ENCODE data around the gene RAD9A.

The RAD9A gene

GRCh38 chr11:67405196-67405567, 13.4 kb downstream of the RAD9A start:
- peaks cover 22% of the 10 kb centered on the region for H3K4me1 ChIP-seq (ENCODE audit: control insufficient read depth, insufficient read depth, low read length)
- no peaks in the 10 kb centered on the region for H3K9me3 ChIP-seq (ENCODE audit: control insufficient read depth, low read length)
- H3K36me3 ChIP-seq (ENCODE audit: control insufficient read depth, insufficient read depth, low read length): no peaks in the 10 kb centered on the region
- H3K27me3 ChIP-seq (ENCODE audit: control insufficient read depth, insufficient read depth, low read length): peaks cover 3% of the 10 kb centered on the region
- no peak overlapping the region for H3K4me3 ChIP-seq (ENCODE audit: low read length)
- no peak overlapping the region for H3K9ac ChIP-seq (ENCODE audit: low read length)

- Histone ChIP-seq H3K27me3 (ENCODE audit: control insufficient read depth, insufficient read depth, low read length) (peaks cover 7% of the 10 kb centered on the region), H3K9ac (ENCODE audit: low read length) (no peak overlapping the region), H3K36me3 (ENCODE audit: control insufficient read depth, insufficient read depth, low read length) (no peaks in the 10 kb centered on the region), H3K9me3 (ENCODE audit: control insufficient read depth, low read length) (no peaks in the 10 kb centered on the region), H3K4me3 (ENCODE audit: low read length) (no peak overlapping the region), H3K4me1 (ENCODE audit: control insufficient read depth, insufficient read depth, low read length) (peaks cover 21% of the 10 kb centered on the region)
Measured at GRCh38 chr11:67405688-67406339, 14.0 kb downstream of the RAD9A start.

GRCh38 chr11:67406420-67406968, 14.7 kb downstream of the RAD9A start:
- H3K27me3 ChIP-seq (ENCODE audit: control insufficient read depth, insufficient read depth, low read length): peaks cover 13% of the 10 kb centered on the region
- peaks cover 26% of the 10 kb centered on the region for H3K4me1 ChIP-seq (ENCODE audit: control insufficient read depth, insufficient read depth, low read length)
- H3K4me3 ChIP-seq (ENCODE audit: low read length): no peak overlapping the region
- H3K9ac ChIP-seq (ENCODE audit: low read length): no peak overlapping the region
- no peaks in the 10 kb centered on the region for H3K9me3 ChIP-seq (ENCODE audit: control insufficient read depth, low read length)
- no peaks in the 10 kb centered on the region for H3K36me3 ChIP-seq (ENCODE audit: control insufficient read depth, insufficient read depth, low read length)

GRCh38 chr11:67406969-67407687, 15.3 kb downstream of the RAD9A start:
- Histone ChIP-seq H3K4me3 (ENCODE audit: low read length) (no peak overlapping the region), H3K9me3 (ENCODE audit: control insufficient read depth, low read length) (no peaks in the 10 kb centered on the region), H3K36me3 (ENCODE audit: control insufficient read depth, insufficient read depth, low read length) (no peaks in the 10 kb centered on the region), H3K27me3 (ENCODE audit: control insufficient read depth, insufficient read depth, low read length) (peaks cover 13% of the 10 kb centered on the region), H3K9ac (ENCODE audit: low read length) (no peak overlapping the region), H3K4me1 (ENCODE audit: control insufficient read depth, insufficient read depth, low read length) (peaks cover 26% of the 10 kb centered on the region)

- no peak overlapping the region for H3K4me3 ChIP-seq (ENCODE audit: low read length)
- no peaks in the 10 kb centered on the region for H3K36me3 ChIP-seq (ENCODE audit: control insufficient read depth, insufficient read depth, low read length)
- H3K9ac ChIP-seq (ENCODE audit: low read length): no peak overlapping the region
- H3K9me3 ChIP-seq (ENCODE audit: control insufficient read depth, low read length): no peaks in the 10 kb centered on the region
- H3K27me3 ChIP-seq (ENCODE audit: control insufficient read depth, insufficient read depth, low read length): peaks cover 13% of the 10 kb centered on the region
- peaks cover 23% of the 10 kb centered on the region for H3K4me1 ChIP-seq (ENCODE audit: control insufficient read depth, insufficient read depth, low read length)
Measured at GRCh38 chr11:67407688-67408163, 15.9 kb downstream of the RAD9A start.

GRCh38 chr11:67408437-67409200, 16.8 kb downstream of the RAD9A start:
- Histone ChIP-seq H3K4me1 (ENCODE audit: control insufficient read depth, insufficient read depth, low read length) (peaks cover 27% of the 10 kb centered on the region), H3K9me3 (ENCODE audit: control insufficient read depth, low read length) (no peaks in the 10 kb centered on the region), H3K27me3 (ENCODE audit: control insufficient read depth, insufficient read depth, low read length) (peaks cover 13% of the 10 kb centered on the region), H3K4me3 (ENCODE audit: low read length) (no peak overlapping the region), H3K36me3 (ENCODE audit: control insufficient read depth, insufficient read depth, low read length) (no peaks in the 10 kb centered on the region), H3K9ac (ENCODE audit: low read length) (no peak overlapping the region)

GRCh38 chr11:67409261-67409666, 17.5 kb downstream of the RAD9A start:
- Histone ChIP-seq H3K4me1 (ENCODE audit: control insufficient read depth, insufficient read depth, low read length) (peaks cover 29% of the 10 kb centered on the region), H3K27me3 (ENCODE audit: control insufficient read depth, insufficient read depth, low read length) (peaks cover 13% of the 10 kb centered on the region), H3K9ac (ENCODE audit: low read length) (peak overlapping the region; percentile 37), H3K9me3 (ENCODE audit: control insufficient read depth, low read length) (no peaks in the 10 kb centered on the region), H3K4me3 (ENCODE audit: low read length) (no peak overlapping the region), H3K36me3 (ENCODE audit: control insufficient read depth, insufficient read depth, low read length) (no peaks in the 10 kb centered on the region)

- peaks cover 13% of the 10 kb centered on the region for H3K27me3 ChIP-seq (ENCODE audit: control insufficient read depth, insufficient read depth, low read length)
- H3K4me3 ChIP-seq (ENCODE audit: low read length): no peak overlapping the region
- no peaks in the 10 kb centered on the region for H3K9me3 ChIP-seq (ENCODE audit: control insufficient read depth, low read length)
- H3K9ac ChIP-seq (ENCODE audit: low read length): peak overlapping the region; percentile 37
- peaks cover 33% of the 10 kb centered on the region for H3K4me1 ChIP-seq (ENCODE audit: control insufficient read depth, insufficient read depth, low read length)
- H3K36me3 ChIP-seq (ENCODE audit: control insufficient read depth, insufficient read depth, low read length): no peaks in the 10 kb centered on the region
Measured at GRCh38 chr11:67409781-67410368, 18.1 kb downstream of the RAD9A start.

GRCh38 chr11:67410369-67410831, 18.6 kb downstream of the RAD9A start:
- Histone ChIP-seq H3K4me3 (ENCODE audit: low read length) (no peak overlapping the region), H3K4me1 (ENCODE audit: control insufficient read depth, insufficient read depth, low read length) (peaks cover 36% of the 10 kb centered on the region), H3K9ac (ENCODE audit: low read length) (no peak overlapping the region), H3K36me3 (ENCODE audit: control insufficient read depth, insufficient read depth, low read length) (no peaks in the 10 kb centered on the region), H3K9me3 (ENCODE audit: control insufficient read depth, low read length) (no peaks in the 10 kb centered on the region), H3K27me3 (ENCODE audit: control insufficient read depth, insufficient read depth, low read length) (peaks cover 17% of the 10 kb centered on the region)

GRCh38 chr11:67410984-67411784, 19.4 kb downstream of the RAD9A start:
- Histone ChIP-seq H3K36me3 (ENCODE audit: control insufficient read depth, insufficient read depth, low read length) (no peaks in the 10 kb centered on the region), H3K4me3 (ENCODE audit: low read length) (no peak overlapping the region), H3K4me1 (ENCODE audit: control insufficient read depth, insufficient read depth, low read length) (peaks cover 41% of the 10 kb centered on the region), H3K27me3 (ENCODE audit: control insufficient read depth, insufficient read depth, low read length) (peaks cover 16% of the 10 kb centered on the region), H3K9me3 (ENCODE audit: control insufficient read depth, low read length) (no peaks in the 10 kb centered on the region), H3K9ac (ENCODE audit: low read length) (no peak overlapping the region)

- Histone ChIP-seq H3K9me3 (ENCODE audit: control insufficient read depth, low read length) (no peaks in the 10 kb centered on the region), H3K4me1 (ENCODE audit: control insufficient read depth, insufficient read depth, low read length) (peaks cover 47% of the 10 kb centered on the region), H3K4me3 (ENCODE audit: low read length) (no peak overlapping the region), H3K27me3 (ENCODE audit: control insufficient read depth, insufficient read depth, low read length) (peaks cover 14% of the 10 kb centered on the region), H3K36me3 (ENCODE audit: control insufficient read depth, insufficient read depth, low read length) (no peaks in the 10 kb centered on the region), H3K9ac (ENCODE audit: low read length) (no peak overlapping the region)
Measured at GRCh38 chr11:67411785-67412152, 20.0 kb downstream of the RAD9A start.
